ENCODE data around the gene NTN4. TPM values are rescaled to one million over a fixed set of nuclear protein-coding genes. Genes with fewer than 3 reads are reported as not detected.

NTN4 gene
- total and polyA plus RNA-seq, 10 of the 15 experiments (the other 5 are each of a cell fraction or from before 2014, with no cell fraction given), result 0.15 TPM; not detected in 9

DNA sequence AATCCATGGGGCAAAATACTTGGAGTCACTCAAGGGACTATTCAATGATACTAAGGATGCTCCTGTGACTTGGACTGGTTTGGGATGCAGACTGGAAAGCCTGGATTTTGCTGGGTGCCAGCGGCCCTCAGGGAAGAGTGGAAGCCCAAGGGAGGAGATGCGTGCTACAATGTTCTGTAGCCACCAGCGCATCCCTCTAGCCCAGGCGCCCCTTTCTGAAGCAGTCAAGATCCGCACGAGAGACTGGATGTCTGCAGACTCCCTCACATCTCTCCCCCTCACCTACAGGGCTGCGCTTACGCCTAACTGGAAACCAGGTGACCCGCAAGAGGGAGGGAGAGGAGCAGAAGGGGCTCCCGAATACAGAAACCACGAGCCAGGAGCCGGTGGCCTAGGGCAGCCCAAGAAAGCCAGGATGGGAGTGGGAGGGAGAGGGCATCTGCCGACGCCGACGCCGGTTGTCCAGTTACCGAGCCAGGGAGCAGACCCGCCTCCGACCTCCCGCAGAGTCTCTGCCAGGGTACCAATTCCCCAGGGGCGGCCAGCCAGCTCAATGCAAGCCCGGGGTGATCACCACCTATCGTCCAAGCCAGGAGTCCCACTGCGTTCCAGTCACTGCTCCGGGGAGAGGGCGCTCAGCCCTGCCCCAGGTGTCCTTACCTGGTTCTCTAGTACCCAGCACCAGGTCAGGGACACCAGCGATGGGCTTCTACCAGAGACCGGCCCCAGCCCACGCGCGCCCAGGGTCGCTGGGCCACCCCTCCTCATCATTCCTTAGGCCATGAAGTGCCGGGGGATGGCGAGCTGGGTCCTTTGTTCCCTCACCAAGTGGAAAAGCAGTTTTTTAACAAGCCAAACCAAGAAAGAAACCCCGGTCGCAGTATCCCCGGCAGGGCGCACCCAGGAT, 1.2 kb downstream of the NTN4 start:
- no TSS peak for BruUV-seq (replicated peaks)
- no peaks in the 10 kb centered on the region for H3K36me3 ChIP-seq (ENCODE audit: control insufficient read depth in 2 of 2, insufficient read depth in 2 of 2, low read length in 1 of 2)
- ChIA-PET POLR2A (interaction anchor here (0.6 kb wide), 1 partner anchor 87 kb away, joined by 3 read pairs; no protein-coding TSS in a partner anchor), CTCF (no interaction called here), RAD21 (ENCODE audit: unreplicated experiment) (no interaction called here), SMC1A (ENCODE audit: uncharacterized antibody, unreplicated experiment) (no interaction called here)
- no peaks in the 10 kb centered on the region for H3K79me2 ChIP-seq (ENCODE audit: control insufficient read depth, insufficient read depth, low read length)
- no peak for ATAC-seq
- H3K9me3 ChIP-seq (replicated peaks; ENCODE audit: control insufficient read depth, insufficient read depth, low read length), result no peaks in the 10 kb centered on the region
- intact Hi-C loops (cut with micrococcal nuclease; ENCODE audit: unreplicated experiment) (no loop called here), in situ Hi-C loops (cut with MboI) (no loop called here)
- 27% methylated on average over 37 of the region's 39 CpGs for WGBS (ENCODE audit: insufficient coverage, insufficient replicate concordance, low lambda C conversion rate, missing lambda C conversion rate)
- DNase-seq (ENCODE audit: low read depth, low spot score), result no peak
- no peak overlapping the region for H3K4me3 ChIP-seq
- peak overlapping the region; percentile 64; the same call in 1 of the 2 replicates for H3K4me2 ChIP-seq (ENCODE audit: control insufficient read depth, insufficient read depth)
- no peak overlapping the region for H3K27ac ChIP-seq (ENCODE audit: control insufficient read depth, insufficient read depth)
- no peaks in the 10 kb centered on the region for H3K4me1 ChIP-seq (ENCODE audit: control insufficient read depth, insufficient read depth, low read length)
- no peak overlapping the region for H3K9ac ChIP-seq (ENCODE audit: control insufficient read depth, insufficient read depth, low read length)
- FAIRE-seq, result no peak
- H3K27me3 ChIP-seq (replicated peaks in 1 of 2; ENCODE audit: control insufficient read depth in 2 of 2, insufficient read depth in 2 of 2, low read length in 1 of 2), result peaks cover 16 to 31% of the 10 kb centered on the region in 2 experiments
- H4K20me1 ChIP-seq (ENCODE audit: control insufficient read depth, insufficient read depth), result no peaks in the 10 kb centered on the region
- no peak for TF ChIP-seq CREM (IDR thresholded peaks at IDR 0.05; ENCODE audit: low read depth)
- no peak for TF ChIP-seq CREB1 (IDR thresholded peaks at IDR 0.05; ENCODE audit: low read depth)
- no peak overlapping the region for H2AFZ ChIP-seq (ENCODE audit: control insufficient read depth, low read depth, low read length)

GRCh38 chr12:95788637-95789036, 1.9 kb downstream of the NTN4 start:
- no peaks in the 10 kb centered on the region for H4K20me1 ChIP-seq (ENCODE audit: control insufficient read depth, insufficient read depth)
- intact Hi-C loops (cut with micrococcal nuclease; ENCODE audit: unreplicated experiment) (no loop called here), in situ Hi-C loops (cut with MboI) (no loop called here)
- no peak overlapping the region for H3K4me2 ChIP-seq (ENCODE audit: control insufficient read depth, insufficient read depth)
- no peaks in the 10 kb centered on the region for H3K36me3 ChIP-seq (ENCODE audit: control insufficient read depth in 2 of 2, insufficient read depth in 2 of 2, low read length in 1 of 2)
- no peak overlapping the region for H3K4me3 ChIP-seq
- FAIRE-seq, result no peak
- no peak for DNase-seq (ENCODE audit: low read depth, low spot score)
- ChIA-PET POLR2A (interaction anchor here (0.6 kb wide), 1 partner anchor 87 kb away, joined by 3 read pairs; no protein-coding TSS in a partner anchor), SMC1A (ENCODE audit: uncharacterized antibody, unreplicated experiment) (no interaction called here), CTCF (no interaction called here), RAD21 (ENCODE audit: unreplicated experiment) (no interaction called here)
- TF ChIP-seq LARP7 (IDR thresholded peaks at IDR 0.05) (no peak), CBX3 (IDR thresholded peaks at IDR 0.05; ENCODE audit: borderline replicate concordance, low read depth) (no peak), NFIC (IDR thresholded peaks at IDR 0.05; ENCODE audit: low read depth, low read length) (no peak), KLF5 (IDR thresholded peaks at IDR 0.05; ENCODE audit: partially characterized antibody) (no peak), JUNB (IDR thresholded peaks at IDR 0.05) (no peak), CHD1 (IDR thresholded peaks at IDR 0.05; ENCODE audit: low read depth, low read length) (no peak), CEBPZ (IDR thresholded peaks at IDR 0.05; ENCODE audit: low read depth, low read length) (no peak)
- 21% methylated on average over 1 of the region's 1 CpG for WGBS (ENCODE audit: insufficient coverage, insufficient replicate concordance, low lambda C conversion rate, missing lambda C conversion rate)
- H3K79me2 ChIP-seq (ENCODE audit: control insufficient read depth, insufficient read depth, low read length), result no peaks in the 10 kb centered on the region
- no peak for ATAC-seq
- no peak overlapping the region for H3K9ac ChIP-seq (ENCODE audit: control insufficient read depth, insufficient read depth, low read length)
- peaks cover 16 to 31% of the 10 kb centered on the region in 2 experiments for H3K27me3 ChIP-seq (replicated peaks in 1 of 2; ENCODE audit: control insufficient read depth in 2 of 2, insufficient read depth in 2 of 2, low read length in 1 of 2)
- H3K4me1 ChIP-seq (ENCODE audit: control insufficient read depth, insufficient read depth, low read length), result no peaks in the 10 kb centered on the region
- H3K9me3 ChIP-seq (replicated peaks; ENCODE audit: control insufficient read depth, insufficient read depth, low read length), result no peaks in the 10 kb centered on the region
- H2AFZ ChIP-seq (ENCODE audit: control insufficient read depth, low read depth, low read length), result no peak overlapping the region
- no TSS peak for BruUV-seq (replicated peaks)
- H3K27ac ChIP-seq (ENCODE audit: control insufficient read depth, insufficient read depth), result no peak overlapping the region
